A549 (cell line): Measurements from ENCODE around the gene ZNF385B.

Source experiments
- CTCF ChIP-seq: fragments of >200 bp; sonication (Bioruptor Twin); formaldehyde crosslinking; IDR thresholded peaks from 3 replicates; pipeline ENCODE4 v1.5.1; 2016
- SREBF2 ChIP-seq: fragments of 450-650 bp; IDR thresholded peaks from 2 replicates; pipeline ENCODE4 v1.6.1; 2014; ENCODE audit warnings: mild to moderate bottlenecking, moderate library complexity
- ZNF302 ChIP-seq: fragments of 250-450 bp; sonication (Bioruptor Pico); IDR thresholded peaks from 2 replicates; pipeline ENCODE4 v1.9.0; 2021; ENCODE audit warnings: inconsistent platforms, mild to moderate bottlenecking, moderate library complexity

DNA sequence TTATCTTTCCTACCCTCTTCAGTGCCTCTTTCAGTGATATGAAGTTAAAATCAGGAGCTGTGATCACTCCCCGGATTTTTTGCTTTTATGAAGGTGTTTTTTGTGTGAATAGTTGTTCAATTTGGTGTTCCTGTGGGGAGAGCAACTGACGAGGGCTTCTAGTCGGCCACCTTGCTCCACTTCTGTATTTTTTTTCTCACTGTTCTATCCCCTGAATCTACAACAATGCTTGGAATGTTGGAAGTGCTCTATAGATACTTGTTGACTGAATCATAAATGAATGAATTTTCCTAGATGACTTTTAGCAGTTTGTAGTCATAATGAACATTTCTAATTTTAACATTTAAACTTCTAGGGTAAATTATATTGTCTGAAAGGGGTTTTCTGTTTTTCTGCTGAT is 247.3 kb downstream of the ZNF385B start:
- TF ChIP-seq ZNF302 (CRISPR knock-in tag) = no peak
- no peak for TF ChIP-seq CTCF
- TF ChIP-seq SREBF2 = no peak
